Measurements from ENCODE around the gene DOCK9.

DNA sequence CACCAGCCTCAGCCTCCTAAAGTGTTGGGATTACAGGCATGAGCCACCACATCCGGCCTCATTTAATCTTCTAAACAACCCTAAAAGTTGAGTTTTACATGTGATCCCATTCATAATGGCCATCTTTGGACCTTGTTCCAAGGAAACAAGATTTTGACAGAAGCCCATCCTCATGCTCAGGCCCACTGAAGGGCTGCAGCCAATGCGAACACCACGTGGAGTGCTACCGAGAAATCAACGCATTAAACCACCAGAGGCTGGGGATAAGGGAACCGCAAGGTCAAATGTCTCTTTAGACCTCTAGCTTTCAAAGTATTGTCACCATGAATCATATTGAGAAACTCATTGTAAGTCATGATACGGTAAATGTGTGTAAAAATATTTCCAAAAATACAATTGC is 49.4 kb upstream of the DOCK9 start:
- TF ChIP-seq CTCF (IDR thresholded peaks at IDR 0.05): no peak
- TF ChIP-seq POLR2AphosphoS5 (IDR thresholded peaks at IDR 0.05; ENCODE audit: low read depth, low read length): no peak
- TF ChIP-seq, protein P1, sequence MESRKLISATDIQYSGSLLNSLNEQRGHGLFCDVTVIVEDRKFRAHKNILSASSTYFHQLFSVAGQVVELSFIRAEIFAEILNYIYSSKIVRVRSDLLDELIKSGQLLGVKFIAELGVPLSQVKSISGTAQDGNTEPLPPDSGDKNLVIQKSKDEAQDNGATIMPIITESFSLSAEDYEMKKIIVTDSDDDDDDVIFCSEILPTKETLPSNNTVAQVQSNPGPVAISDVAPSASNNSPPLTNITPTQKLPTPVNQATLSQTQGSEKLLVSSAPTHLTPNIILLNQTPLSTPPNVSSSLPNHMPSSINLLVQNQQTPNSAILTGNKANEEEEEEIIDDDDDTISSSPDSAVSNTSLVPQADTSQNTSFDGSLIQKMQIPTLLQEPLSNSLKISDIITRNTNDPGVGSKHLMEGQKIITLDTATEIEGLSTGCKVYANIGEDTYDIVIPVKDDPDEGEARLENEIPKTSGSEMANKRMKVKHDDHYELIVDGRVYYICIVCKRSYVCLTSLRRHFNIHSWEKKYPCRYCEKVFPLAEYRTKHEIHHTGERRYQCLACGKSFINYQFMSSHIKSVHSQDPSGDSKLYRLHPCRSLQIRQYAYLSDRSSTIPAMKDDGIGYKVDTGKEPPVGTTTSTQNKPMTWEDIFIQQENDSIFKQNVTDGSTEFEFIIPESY (IDR thresholded peaks at IDR 0.05; ENCODE audit: borderline replicate concordance, low read depth): no peak
- no peak for TF ChIP-seq MXI1 (IDR thresholded peaks at IDR 0.05; ENCODE audit: low read depth, low read length)

Measured in SK-N-SH (cell line).